ENCODE data around the gene EEF2KMT. TPM values are rescaled to one million over a fixed set of nuclear protein-coding genes. Genes with fewer than 3 reads are reported as not detected.

Gene EEF2KMT
- total and polyA plus RNA-seq, 2 of the 8 experiments (the other 6 are each of a cell fraction or from before 2014, with no cell fraction given): 35.8 to 37.0 TPM

DNA sequence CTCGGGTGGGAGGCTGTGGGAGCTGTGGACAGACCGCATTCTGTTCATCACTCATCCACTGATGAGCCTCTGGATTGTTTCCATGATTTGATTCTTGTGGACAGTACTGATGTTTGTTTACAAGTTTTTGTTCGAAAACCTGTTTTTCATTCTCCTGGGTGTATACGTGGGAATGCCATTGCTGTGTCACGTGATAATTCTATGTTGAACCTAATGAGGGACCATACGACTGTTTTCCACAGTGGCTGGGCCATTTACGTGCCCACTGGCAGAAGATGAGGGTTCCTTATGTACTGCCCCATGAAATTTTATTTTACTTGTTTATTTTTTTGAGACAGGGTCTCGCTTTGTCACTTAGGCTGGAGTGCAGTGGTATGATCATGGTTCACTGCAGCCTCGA, 28.5 kb downstream of the EEF2KMT start (continued):
- TF ChIP-seq, protein P1, sequence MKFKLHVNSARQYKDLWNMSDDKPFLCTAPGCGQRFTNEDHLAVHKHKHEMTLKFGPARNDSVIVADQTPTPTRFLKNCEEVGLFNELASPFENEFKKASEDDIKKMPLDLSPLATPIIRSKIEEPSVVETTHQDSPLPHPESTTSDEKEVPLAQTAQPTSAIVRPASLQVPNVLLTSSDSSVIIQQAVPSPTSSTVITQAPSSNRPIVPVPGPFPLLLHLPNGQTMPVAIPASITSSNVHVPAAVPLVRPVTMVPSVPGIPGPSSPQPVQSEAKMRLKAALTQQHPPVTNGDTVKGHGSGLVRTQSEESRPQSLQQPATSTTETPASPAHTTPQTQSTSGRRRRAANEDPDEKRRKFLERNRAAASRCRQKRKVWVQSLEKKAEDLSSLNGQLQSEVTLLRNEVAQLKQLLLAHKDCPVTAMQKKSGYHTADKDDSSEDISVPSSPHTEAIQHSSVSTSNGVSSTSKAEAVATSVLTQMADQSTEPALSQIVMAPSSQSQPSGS (IDR thresholded peaks at IDR 0.05; ENCODE audit: low read length): no peak
- TF ChIP-seq TEAD4 (IDR thresholded peaks at IDR 0.05; ENCODE audit: low read depth, low read length) (no peak), NANOG (IDR thresholded peaks at IDR 0.05; ENCODE audit: insufficient read depth, low read depth, low read length, poor library complexity, severe bottlenecking) (no peak), PHF8 (conservative IDR thresholded peaks at IDR 0.05; ENCODE audit: low read depth, low read length) (no peak), JUND (IDR thresholded peaks at IDR 0.05; ENCODE audit: low read length) (no peak)
- TF ChIP-seq, protein P2, sequence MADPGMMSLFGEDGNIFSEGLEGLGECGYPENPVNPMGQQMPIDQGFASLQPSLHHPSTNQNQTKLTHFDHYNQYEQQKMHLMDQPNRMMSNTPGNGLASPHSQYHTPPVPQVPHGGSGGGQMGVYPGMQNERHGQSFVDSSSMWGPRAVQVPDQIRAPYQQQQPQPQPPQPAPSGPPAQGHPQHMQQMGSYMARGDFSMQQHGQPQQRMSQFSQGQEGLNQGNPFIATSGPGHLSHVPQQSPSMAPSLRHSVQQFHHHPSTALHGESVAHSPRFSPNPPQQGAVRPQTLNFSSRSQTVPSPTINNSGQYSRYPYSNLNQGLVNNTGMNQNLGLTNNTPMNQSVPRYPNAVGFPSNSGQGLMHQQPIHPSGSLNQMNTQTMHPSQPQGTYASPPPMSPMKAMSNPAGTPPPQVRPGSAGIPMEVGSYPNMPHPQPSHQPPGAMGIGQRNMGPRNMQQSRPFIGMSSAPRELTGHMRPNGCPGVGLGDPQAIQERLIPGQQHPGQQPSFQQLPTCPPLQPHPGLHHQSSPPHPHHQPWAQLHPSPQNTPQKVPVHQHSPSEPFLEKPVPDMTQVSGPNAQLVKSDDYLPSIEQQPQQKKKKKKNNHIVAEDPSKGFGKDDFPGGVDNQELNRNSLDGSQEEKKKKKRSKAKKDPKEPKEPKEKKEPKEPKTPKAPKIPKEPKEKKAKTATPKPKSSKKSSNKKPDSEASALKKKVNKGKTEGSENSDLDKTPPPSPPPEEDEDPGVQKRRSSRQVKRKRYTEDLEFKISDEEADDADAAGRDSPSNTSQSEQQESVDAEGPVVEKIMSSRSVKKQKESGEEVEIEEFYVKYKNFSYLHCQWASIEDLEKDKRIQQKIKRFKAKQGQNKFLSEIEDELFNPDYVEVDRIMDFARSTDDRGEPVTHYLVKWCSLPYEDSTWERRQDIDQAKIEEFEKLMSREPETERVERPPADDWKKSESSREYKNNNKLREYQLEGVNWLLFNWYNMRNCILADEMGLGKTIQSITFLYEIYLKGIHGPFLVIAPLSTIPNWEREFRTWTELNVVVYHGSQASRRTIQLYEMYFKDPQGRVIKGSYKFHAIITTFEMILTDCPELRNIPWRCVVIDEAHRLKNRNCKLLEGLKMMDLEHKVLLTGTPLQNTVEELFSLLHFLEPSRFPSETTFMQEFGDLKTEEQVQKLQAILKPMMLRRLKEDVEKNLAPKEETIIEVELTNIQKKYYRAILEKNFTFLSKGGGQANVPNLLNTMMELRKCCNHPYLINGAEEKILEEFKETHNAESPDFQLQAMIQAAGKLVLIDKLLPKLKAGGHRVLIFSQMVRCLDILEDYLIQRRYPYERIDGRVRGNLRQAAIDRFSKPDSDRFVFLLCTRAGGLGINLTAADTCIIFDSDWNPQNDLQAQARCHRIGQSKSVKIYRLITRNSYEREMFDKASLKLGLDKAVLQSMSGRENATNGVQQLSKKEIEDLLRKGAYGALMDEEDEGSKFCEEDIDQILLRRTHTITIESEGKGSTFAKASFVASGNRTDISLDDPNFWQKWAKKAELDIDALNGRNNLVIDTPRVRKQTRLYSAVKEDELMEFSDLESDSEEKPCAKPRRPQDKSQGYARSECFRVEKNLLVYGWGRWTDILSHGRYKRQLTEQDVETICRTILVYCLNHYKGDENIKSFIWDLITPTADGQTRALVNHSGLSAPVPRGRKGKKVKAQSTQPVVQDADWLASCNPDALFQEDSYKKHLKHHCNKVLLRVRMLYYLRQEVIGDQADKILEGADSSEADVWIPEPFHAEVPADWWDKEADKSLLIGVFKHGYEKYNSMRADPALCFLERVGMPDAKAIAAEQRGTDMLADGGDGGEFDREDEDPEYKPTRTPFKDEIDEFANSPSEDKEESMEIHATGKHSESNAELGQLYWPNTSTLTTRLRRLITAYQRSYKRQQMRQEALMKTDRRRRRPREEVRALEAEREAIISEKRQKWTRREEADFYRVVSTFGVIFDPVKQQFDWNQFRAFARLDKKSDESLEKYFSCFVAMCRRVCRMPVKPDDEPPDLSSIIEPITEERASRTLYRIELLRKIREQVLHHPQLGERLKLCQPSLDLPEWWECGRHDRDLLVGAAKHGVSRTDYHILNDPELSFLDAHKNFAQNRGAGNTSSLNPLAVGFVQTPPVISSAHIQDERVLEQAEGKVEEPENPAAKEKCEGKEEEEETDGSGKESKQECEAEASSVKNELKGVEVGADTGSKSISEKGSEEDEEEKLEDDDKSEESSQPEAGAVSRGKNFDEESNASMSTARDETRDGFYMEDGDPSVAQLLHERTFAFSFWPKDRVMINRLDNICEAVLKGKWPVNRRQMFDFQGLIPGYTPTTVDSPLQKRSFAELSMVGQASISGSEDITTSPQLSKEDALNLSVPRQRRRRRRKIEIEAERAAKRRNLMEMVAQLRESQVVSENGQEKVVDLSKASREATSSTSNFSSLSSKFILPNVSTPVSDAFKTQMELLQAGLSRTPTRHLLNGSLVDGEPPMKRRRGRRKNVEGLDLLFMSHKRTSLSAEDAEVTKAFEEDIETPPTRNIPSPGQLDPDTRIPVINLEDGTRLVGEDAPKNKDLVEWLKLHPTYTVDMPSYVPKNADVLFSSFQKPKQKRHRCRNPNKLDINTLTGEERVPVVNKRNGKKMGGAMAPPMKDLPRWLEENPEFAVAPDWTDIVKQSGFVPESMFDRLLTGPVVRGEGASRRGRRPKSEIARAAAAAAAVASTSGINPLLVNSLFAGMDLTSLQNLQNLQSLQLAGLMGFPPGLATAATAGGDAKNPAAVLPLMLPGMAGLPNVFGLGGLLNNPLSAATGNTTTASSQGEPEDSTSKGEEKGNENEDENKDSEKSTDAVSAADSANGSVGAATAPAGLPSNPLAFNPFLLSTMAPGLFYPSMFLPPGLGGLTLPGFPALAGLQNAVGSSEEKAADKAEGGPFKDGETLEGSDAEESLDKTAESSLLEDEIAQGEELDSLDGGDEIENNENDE (IDR thresholded peaks at IDR 0.05; ENCODE audit: insufficient replicate concordance, low read length): no peak

All from H1 (cell line).